Stimulated activated CD4-positive, alpha-beta T cell treated with anti-CD3 and anti-CD28 coated beads, Interleukin-4, amount 100 ng/mL, for 48 hours (primary cell): Measurements from ENCODE around the gene SGPL1.

Experiments
- DNase-seq, 2 donors: peaks; one replicate each; pipeline ENCODE4 v3.0.0-alpha.2; 2020; ENCODE audit warnings: low read depth in 2 of 2

SGPL1 gene

GRCh38 chr10:70885481-70885880 lies 69.7 kb downstream of the SGPL1 start:
- DNase-seq: no peak

GRCh38 chr10:70885931-70886903 lies 70.5 kb downstream of the SGPL1 start:
- DNase-seq: no peak

DNA sequence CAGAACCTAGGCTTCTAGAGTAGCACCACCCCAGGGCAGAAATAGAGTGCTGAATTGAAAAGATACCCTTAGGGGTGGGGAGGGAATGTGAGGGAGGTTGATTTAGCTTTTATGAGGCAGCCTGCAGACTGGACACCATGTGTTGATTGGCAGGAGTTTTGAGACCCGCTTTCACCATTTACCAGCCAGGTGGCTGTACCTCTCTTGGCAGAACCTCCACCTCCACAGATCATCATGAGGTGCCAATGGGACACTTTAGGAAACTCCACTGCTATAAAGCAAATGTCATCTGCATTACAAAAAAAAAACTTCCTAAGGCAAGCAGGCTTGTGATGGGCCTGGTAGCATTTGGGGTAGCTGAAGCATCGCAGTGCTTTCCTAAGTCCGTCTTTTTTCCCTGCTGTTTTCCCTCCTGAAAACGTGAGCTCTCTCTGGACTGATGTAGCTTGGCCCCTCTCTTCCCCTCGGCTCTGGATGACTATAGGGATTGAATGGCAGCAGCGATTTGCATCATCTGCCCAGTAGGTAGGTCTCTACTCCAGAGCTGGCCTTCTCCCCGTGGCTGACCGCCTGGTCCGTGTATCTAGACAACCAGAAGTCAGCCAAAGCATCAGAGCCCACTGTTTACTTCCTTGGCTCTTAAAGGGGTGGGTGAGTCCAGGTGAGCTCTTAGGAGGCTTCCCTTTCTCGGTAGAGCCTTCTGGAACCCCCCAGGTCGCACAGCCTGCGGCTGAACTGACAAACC lies 71.3 kb downstream of the SGPL1 start:
- no peak for DNase-seq

DNA sequence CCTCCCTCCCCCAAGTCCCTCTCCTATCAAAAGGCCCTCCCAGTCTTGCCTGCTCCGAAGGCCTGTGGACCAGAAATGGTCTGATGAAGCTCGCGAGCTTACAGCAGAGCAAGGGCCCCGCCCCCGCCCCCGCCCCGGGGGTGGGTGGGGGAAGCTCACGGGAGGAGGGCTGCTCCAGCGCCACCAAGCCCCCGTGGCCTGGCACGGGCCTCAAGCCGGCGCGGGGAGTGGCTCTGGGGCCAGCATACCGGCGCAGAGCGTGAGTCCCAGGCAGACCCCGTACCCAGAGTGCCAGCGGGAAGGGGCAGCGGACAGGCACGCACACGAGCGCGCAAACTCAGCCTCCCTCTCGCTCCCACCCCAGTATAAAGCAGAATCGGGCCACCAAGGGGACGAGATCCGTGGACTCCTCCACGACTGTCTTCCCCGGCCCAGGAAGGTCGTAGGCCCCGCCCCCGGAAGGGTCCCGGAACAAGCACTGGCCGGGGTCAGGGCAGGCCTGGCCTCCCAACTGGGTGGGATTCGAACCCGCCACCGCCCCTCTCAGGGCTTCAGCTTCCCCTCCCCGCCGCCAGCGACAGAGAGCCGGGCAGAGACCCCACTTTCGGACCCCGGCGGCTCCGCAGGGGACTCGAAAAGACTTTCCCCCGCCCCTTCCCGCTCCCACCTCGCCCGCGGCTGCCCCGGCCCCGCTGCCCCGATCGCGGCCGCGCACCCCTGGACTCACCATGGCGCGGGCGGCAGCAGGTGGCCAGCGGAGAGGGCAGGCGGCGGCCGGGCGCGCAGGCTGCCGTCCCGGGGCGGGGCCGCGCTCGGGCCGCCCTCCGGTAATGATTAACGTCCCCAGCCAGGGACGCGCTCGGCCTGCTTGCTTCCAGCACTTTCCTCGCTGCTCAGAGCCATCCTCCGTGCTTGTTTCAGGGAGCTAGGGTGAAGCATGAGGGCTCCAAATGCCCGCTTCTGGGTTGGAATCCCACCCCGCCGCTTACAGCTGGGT lies 72.4 kb downstream of the SGPL1 start, which contains the start of gene PCBD1:
TSS of gene PCBD1 (minus strand) at position 762 of the 997 bp plus-strand sequence. CDS start at position 730, 32 bp downstream.
- DNase-seq: peak; percentile 33 to 69

- DNase-seq: no peak
Observed at GRCh38 chr10:70889291-70889690, 73.5 kb downstream of the SGPL1 start.

GRCh38 chr10:70890917-70891431 lies 75.2 kb downstream of the SGPL1 start:
- DNase-seq: no peak

DNA sequence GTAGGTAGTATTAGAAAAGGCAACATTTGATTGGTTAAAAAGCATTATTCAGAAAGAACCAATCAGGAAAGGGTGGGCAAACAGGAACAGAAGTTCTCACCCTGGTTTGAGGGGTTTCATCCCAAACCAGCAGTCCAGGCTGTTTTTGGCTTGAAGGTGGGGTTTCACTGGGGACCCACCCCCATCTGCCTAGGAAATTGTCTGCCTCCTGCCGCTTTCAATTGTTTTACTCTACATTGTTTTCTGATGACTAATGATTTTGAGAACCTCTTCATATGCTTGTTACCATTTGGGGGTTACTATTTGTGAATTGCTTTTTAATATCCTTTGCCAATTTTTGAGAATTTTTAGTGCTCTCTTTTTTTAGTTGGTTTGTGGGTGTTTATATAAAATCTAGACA lies 75.9 kb downstream of the SGPL1 start:
- DNase-seq: no peak

- no peak for DNase-seq
Observed at GRCh38 chr10:70892631-70893030, 76.9 kb downstream of the SGPL1 start.

GRCh38 chr10:70893227-70894006 lies 77.7 kb downstream of the SGPL1 start:
- DNase-seq: no peak

- no peak for DNase-seq
Observed at GRCh38 chr10:70894416-70894815, 78.7 kb downstream of the SGPL1 start.

- DNase-seq: no peak
Observed at GRCh38 chr10:70896551-70896950, 80.8 kb downstream of the SGPL1 start.

- DNase-seq: no peak
Observed at GRCh38 chr10:70898687-70899086, 82.9 kb downstream of the SGPL1 start.

DNA sequence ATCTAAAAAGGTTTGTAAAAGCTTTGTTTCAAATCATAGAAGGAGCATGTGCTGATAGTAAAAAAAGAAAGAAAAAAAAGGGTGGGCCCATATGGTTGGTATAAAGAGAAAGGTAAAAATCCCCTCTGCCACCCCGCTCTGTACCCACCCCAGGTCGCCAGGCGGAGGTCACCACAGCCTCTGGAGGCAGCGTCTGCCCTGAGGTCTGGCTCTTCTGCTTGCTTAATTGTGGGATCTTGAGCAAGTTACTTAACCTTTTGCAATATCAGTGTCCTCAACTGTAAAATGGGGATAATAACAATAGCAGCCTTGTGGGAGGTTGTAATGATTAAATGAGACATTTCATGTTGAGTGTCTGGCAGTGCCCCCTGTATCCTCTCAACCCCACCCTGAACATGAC lies 83.3 kb downstream of the SGPL1 start:
- DNase-seq: no peak

DNA sequence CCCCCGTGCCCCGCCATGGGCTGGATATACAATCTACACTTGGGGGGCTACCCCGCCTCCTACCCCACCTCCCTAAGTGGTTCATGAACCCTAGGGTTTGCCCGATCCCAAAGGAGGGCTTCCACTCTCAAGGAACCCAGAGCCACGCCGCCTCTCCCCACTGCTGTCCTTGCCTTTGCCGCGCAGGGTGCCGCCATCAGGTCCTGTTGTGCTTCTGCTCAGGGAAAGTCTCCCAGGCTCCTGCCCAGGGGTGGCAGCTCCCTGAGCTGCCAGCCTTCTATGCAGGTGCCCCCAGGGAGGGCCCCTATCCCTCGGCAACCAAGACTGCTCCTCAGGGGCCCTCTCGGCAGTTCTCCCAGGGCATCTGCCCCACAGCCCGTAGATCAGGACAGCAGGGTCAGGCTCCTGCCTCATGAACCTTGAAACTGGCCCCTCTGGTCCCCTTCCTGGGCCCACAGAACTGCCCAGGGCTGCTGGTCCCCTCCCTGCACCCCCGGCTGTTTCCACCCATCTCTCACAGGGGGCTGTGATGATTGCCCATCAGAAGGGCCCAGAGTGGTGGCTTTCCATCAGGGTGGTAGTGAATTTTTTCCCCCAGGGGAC lies 85.6 kb downstream of the SGPL1 start:
- DNase-seq: no peak

DNA sequence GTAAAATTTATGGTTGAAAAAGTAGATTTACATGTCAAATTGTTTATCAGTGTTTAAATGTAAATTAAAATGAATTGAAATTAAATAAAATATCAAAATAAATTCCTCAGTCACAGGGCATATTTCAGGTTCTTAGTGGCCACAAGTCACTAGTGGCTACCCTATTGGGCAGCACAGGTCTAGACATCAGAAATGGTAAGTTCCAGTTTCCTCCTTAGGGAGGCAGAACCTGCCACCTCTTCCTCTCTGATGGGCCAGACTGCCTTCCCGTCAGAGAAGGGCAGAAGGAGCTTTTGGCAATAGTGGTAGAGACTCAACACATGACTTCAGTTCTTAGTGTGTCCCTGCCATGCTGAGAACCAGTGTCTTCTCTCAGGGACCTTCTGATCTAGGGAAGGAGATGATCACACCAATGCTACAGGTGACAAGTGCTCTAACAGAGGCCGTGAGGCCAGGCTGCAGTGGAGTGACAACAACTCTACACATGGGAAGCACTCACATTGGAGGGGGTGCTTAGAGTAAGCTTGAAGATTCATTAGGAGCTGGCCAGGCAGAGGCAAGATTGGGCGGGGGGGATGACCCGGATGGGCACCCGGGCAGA lies 87.0 kb downstream of the SGPL1 start:
- no peak for DNase-seq

- DNase-seq: peak; percentile 12 to 21
Observed at GRCh38 chr10:70903262-70903921, 87.6 kb downstream of the SGPL1 start.

- DNase-seq: no peak
Observed at GRCh38 chr10:70905071-70906021, 89.6 kb downstream of the SGPL1 start.
